Thyroid gland (tissue), 4 donors: ENCODE results near the gene VPS51.

Experiments used
- POLR2A ChIP-seq, 2 donors: fragments of 450-650 bp; IDR thresholded peaks; one replicate each; pipeline ENCODE4 v1.6.1; 2017; ENCODE audit warnings: antibody characterized with exemption in 2 of 2, mild to moderate bottlenecking in 2 of 2, moderate library complexity in 1 of 2
- TF ChIP-seq, protein P1 (sequence below), 6 experiments: fragments of 200-600 bp in 3 of 6; fragments of 450-650 bp in 3 of 6; sonication (generic) in 3 of 6; IDR thresholded peaks; one replicate each; pipeline ENCODE4 v1.5.1; 2016 to 2019; ENCODE audit warnings: antibody characterized with exemption in 6 of 6, mild to moderate bottlenecking in 2 of 6, inconsistent platforms in 1 of 6, moderate library complexity in 1 of 6

DNA sequence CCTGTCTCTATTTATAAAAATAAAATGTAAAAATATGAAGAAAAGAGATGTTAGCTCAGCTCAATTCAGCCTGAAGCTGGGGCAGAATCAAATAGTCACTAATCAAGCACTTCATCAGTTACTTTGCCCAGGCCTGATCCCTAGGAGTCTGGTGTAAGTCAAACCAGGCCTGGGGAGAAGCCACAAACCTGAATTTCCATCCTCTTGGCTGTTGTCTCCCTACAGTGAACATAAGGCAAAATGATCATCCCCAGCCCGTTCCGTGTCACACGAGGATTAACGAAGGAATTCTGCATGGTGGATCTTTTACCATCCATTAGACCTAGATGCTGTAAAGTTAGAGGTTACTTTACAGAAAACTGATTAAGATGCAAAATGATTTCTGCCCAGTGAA is 31.2 kb upstream of the VPS51 start:
- TF ChIP-seq, protein P1, sequence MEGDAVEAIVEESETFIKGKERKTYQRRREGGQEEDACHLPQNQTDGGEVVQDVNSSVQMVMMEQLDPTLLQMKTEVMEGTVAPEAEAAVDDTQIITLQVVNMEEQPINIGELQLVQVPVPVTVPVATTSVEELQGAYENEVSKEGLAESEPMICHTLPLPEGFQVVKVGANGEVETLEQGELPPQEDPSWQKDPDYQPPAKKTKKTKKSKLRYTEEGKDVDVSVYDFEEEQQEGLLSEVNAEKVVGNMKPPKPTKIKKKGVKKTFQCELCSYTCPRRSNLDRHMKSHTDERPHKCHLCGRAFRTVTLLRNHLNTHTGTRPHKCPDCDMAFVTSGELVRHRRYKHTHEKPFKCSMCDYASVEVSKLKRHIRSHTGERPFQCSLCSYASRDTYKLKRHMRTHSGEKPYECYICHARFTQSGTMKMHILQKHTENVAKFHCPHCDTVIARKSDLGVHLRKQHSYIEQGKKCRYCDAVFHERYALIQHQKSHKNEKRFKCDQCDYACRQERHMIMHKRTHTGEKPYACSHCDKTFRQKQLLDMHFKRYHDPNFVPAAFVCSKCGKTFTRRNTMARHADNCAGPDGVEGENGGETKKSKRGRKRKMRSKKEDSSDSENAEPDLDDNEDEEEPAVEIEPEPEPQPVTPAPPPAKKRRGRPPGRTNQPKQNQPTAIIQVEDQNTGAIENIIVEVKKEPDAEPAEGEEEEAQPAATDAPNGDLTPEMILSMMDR (IDR thresholded peaks at IDR 0.05): no peak
- no peak for TF ChIP-seq POLR2A (IDR thresholded peaks at IDR 0.05)
